Stimulated activated CD4-positive, alpha-beta T cell treated with anti-CD3 and anti-CD28 coated beads, Interleukin-2, amount 100 ng/mL, for 4 hours (primary cell): ENCODE measurements around the gene DOCK3.
"Not testable (repeated sequence)": the region's sequence is repeated elsewhere in the genome, so short reads cannot be mapped to it uniquely, and the experiment has no call there.

ENCODE experiments used
- DNase-seq: peaks from one replicate; pipeline ENCODE4 v3.0.0-alpha.2; 2020; ENCODE audit warnings: low read depth

The DOCK3 gene

DNA sequence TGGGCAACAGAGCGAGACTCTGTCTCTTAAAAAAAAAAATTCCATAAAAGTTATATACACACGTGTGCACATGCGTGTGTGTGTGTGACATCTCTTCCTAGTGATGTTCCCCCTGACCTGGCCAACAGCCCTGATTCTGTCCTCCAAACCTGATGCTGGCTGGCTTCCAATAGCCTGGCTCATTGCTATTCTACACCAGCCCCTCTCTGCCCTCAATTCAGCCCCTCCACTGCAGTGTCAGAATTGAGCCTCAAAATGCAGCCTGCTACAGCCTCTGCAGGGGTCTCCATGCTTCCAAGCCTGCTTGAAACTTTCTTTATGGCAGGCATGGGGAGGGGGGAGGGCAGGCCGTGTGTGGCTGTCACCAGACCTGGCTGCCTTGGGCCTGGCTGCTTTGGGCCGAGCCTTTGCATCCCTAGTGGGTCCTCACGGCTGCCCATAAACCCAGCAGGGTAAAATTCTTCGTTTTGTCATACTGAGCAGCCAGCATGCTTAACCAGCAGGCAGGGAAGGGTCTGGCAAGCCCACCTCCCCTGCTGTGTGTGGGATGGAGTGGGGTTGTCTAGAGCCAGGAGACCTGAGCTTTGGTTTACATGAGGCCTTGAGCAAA is 22.7 kb upstream of the DOCK3 start:
- no peak for DNase-seq

GRCh38 chr3:50652709-50653108 is 22.0 kb upstream of the DOCK3 start:
- peak; percentile 36 for DNase-seq

- no peak for DNase-seq
Measured at GRCh38 chr3:50653937-50654595, 20.7 kb upstream of the DOCK3 start.

DNA sequence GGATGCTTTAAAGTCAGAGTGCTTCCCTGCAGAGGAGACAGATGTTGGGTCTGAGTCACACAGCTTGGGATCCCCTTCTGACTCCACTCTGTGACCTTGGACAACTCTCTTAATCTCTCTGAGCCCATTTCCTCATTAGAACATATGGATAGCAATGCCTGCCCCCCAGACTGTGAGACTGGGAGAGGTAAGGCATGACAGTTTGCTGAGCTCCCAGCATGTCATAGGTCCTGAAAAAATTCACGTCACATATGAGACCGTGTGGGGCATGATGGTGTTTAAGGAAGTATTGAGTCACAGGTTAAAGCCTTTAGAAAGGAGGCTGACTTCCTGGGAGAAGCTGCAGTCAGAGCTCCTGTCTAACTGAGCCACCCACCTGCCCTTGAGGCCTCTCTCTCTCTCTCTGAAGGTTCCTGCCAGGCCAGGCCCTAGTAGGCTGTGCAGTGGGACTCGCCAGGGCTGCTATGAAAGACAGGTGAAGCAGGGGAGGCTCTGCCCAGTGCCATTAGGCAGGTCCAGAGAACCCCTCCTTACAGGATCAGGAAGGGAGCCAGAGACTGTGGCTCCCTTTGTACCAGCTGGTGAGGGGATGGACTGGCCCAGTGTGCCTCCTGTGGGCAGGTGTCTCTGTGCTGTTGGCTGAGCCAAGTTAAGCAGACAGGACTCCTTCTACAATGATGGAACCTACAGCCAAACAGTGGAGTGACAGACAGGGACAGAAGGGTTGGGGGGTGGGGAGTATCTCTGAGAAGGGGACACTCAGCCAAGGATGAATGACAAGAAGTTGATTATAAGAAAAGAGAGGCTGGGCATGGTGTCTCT is 19.5 kb upstream of the DOCK3 start:
- peak; percentile 47 for DNase-seq

DNA sequence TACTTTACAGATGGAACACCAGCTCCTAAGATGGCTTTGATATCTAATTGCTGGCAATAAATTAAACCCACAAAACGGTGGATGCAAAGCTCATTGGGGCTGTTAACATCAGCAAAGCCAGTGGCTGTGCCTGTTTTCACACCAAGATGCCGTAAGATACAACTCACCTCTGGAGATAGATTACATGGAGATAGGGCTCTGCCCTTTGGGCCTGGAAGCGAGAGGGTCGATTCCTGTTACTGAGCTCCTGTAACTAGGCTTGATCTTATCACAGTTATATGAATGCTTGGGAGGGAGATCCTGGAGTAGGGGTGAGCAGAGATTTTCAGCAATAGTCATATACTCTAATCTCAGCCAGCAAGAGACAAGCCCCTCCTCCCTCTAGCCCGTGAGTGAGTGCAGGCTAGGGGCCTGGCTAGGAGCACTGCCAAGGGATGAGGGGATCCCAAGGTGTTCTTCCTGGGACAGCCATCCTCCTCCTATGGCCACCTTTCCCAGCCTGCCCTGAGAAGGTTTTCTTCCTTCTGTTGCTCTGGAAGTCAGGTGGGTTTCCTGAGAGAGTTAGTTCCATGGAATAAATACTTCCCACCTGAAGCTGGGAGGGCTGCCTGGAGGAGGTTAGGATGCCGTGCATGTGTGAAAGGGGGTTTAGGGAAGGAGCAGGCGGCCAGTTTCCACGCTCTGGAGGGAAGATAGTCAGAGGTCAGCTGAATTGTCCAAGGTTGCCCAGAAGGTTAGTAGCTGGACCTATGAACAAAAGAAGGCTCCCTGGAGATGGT is 18.1 kb upstream of the DOCK3 start:
- no peak for DNase-seq

- DNase-seq = no peak
Measured at GRCh38 chr3:50657407-50657806, 17.3 kb upstream of the DOCK3 start.

GRCh38 chr3:50657816-50658215 is 16.9 kb upstream of the DOCK3 start:
- no peak for DNase-seq

- no peak for DNase-seq
Measured at GRCh38 chr3:50658416-50658815, 16.3 kb upstream of the DOCK3 start.

DNA sequence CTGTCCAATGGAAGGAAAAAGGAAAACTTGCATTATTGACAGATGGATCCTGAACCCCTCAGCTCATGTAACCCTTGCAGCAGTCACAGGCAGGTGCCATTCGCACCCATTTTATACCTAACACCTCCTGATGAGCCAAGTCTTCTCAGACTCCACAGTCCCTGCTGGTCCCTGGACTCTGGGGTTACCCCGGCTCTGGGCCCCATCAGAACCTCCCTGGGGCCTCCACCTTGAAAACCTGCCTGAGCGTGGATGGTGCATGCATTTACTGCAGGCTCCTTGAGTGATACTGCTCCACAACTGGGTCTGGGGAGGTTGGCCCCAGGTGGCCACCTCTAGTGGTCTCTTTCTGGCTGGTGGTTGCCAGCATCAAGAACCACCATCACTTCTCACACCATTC is 15.9 kb upstream of the DOCK3 start:
- no peak for DNase-seq

- DNase-seq = no peak
Measured at GRCh38 chr3:50660386-50660785, 14.3 kb upstream of the DOCK3 start.

DNA sequence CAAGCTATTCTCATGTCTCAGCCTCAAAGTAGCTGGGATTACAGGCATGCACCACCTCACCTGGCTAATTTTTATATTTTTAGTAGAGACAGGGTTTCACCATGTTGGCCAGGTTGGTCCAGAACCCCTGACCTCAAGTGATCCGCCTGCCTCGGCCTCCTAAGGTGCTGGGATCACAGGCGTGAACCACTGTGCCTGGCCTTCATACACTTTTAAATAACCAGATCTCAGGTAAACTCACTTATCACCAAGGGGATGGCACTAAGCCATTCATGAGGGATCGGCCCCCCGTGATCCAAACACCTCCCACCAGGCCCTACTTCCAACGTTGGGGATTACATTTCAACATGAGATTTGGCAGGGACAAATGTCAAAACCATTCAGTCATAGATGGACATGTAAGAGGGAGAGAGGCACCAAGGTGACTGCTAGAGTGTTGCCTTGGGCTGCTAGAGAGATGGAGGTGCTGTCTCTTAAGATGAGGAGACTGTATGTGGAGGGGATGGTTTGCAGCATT is 13.3 kb upstream of the DOCK3 start:
- no peak for DNase-seq

DNA sequence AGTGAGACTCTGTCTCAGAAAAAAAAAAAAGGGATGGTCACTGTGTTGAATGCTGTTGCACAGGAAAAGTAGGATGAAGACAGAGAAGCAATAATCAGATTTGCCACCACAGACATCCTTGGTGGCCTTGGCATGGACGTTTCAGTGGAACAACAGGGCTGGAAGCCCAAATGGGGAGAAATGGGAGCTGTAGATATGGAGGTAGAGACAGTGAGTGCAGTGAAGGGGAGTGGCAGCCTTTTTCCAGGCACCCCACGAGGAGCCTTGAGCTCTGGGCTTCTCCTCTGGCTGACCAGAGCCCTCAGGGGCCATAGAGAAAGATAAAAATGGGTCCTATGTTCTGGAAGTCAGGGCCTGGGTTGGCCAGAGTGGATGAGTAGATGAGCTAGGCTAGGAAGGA is 12.3 kb upstream of the DOCK3 start:
- no peak for DNase-seq

DNA sequence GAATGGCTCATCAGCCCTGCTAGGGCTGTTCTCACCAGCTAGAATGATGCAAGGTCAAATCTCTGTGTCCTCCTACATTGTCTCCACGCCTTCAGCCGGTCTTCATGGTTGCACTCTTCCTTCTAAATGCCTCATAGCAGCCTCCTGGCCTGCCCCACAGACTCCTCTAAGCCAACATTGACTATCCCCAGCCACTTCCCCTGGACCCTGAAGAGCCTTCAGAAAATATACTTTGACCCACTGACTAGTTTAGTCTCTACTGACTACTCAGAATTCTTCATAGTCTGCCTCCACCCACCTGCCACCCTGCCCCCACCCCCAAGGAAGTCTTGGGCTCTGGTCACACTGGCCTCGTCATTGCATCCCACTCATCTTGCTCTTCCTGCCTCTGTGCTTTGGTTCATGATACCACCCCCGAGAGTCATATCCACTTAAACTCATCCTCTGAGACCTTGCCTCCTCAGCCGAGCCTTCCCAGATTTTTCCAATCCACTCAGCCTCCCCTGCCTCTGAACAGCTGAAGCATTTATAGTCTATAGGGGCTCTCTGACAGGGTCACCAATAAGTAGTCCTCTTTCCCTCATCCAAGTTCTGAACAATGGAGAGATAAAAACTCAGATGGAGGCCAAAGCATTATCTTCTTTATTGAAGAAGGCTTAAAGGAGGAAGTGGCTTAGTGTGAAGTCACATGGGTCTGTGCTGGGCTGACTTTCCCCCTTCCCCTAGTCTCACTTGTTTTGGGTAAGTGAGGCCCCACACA is 9.5 kb upstream of the DOCK3 start:
- no peak for DNase-seq

DNA sequence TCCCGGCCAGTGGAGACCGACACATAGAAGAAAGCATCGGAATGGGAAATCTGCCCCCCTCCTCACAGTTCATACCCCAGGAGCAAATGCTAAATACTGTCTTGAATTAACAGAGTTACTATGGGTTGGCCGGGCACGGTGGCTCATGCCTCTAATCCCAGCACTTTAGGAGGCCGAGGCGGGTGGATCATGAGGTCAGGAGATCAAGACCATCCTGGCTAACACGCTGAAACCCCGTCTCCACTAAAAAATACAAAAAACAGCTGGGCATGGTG is 8.9 kb upstream of the DOCK3 start:
- DNase-seq = not testable (repeated sequence)

DNA sequence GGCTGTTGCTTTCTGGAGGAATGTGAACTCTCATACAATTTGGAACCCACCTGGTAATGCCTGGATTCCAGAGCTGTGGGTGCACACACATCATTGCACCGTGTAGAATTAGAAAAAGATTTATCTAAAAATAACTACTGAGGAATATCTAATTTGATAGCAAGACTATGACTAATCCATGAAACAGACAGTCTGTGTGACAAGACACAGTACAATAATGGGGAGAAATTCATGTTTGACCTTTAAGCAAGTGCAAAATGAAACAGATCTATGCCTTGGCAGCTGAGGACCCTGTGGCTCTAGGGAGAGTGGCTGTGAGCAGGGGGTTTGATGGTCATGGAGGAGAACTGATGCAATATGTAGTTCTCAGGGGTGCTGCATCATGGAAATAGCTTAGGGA is 7.9 kb upstream of the DOCK3 start:
- no peak for DNase-seq

DNA sequence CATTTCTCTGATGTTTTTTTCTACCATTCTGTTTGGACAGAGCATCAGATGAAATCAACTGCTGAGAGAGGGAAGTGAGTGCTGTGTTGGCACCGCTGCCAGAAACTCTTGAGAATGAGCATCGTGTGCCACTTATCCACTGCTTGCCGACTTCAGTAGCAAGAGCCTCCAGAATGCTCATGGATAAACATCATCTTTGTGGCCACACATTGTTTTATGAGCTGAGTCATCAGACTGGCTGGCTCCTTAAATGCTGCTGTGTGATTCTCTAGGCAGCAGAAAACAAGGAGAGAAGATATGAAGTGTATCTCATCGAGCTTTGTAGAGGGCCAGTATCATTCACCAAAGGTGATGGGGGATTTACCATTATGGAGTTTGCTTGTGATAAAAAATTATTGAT is 3.4 kb upstream of the DOCK3 start:
- no peak for DNase-seq

DNA sequence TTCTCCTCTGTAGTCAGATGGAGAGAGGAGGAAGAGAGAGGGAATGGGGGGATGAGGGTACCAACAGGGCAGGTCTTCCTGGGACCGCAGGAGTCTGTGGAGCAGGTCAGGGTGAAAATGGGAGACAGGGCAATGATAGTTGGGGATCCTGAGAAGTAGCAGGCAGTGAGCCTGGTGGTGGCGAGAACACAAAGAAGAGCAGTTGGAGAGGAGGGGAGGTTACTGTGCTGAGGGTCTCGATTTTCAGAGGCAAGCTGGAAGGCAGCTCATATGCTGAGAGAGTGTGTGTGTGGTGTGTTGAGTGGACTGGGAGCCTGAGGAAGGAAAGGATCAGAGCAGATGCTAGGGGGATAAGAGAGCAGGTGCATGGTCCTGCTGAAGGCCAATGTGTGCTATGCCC is 2.1 kb upstream of the DOCK3 start:
- no peak for DNase-seq

- DNase-seq = no peak
Measured at GRCh38 chr3:50673931-50674330, 796 bp upstream of the DOCK3 start.

- DNase-seq = peak; percentile 55
Measured at GRCh38 chr3:50675179-50676030, 678 bp downstream of the DOCK3 start.

GRCh38 chr3:50676031-50676705 is 1.4 kb downstream of the DOCK3 start:
- DNase-seq = no peak
